Caco-2 (cell line): ENCODE data around the gene COPZ1. TPM values are rescaled to one million over a fixed set of nuclear protein-coding genes. Genes with fewer than 3 reads are reported as not detected.

Experiments
- BruUV-seq: library from RNA; stranded (reverse); fragments of 400-500 nt; replicated peaks from 2 replicates; lab custom pipeline; 2021; lab: Mats Ljungman, UMichigan
- CTCF ChIA-PET: fragments of 300-600 bp; sonication (Branson Sonifier 250); formaldehyde crosslinking; loops from one replicate; lab custom pipeline; 2022; ENCODE audit warnings: antibody characterized with exemption; lab: Charles Lee
- POLR2A ChIA-PET: fragments of 300-600 bp; sonication (Branson Sonifier 250); formaldehyde crosslinking; loops from one replicate; lab custom pipeline; 2022; ENCODE audit warnings: antibody characterized with exemption; lab: Charles Lee
- DNase-seq, 2 experiments: peaks; one replicate each; pipeline versions ENCODE4 v3.0.0 to v3.0.0-alpha.2; 2020 to 2022
- H3K27me3 ChIP-seq: replicated peaks from 2 replicates; pipeline ENCODE4 v1.6.0; 2011; ENCODE audit warnings: low read length; ENCODE audit not compliant: control insufficient read depth, insufficient read depth
- H3K36me3 ChIP-seq: 2 replicates; pipeline ENCODE4 v1.5.1; 2011; ENCODE audit warnings: low read length; ENCODE audit not compliant: control insufficient read depth, insufficient read depth
- H3K4me1 ChIP-seq: fragments of 250-450 bp; sonication (Bioruptor Pico); 2 replicates; pipeline ENCODE4 v1.5.1; 2020; ENCODE audit warnings: mild to moderate bottlenecking
- H3K4me3 ChIP-seq: 2 replicates; pipeline ENCODE4 v1.5.1; 2011; ENCODE audit warnings: low read depth, mild to moderate bottlenecking, control low read depth, low read length
- H3K9me3 ChIP-seq: fragments of 250-450 bp; sonication (Bioruptor Pico); 2 replicates; pipeline ENCODE4 v1.5.1; 2020; ENCODE audit warnings: mild to moderate bottlenecking, moderate library complexity
- H3K27ac Mint-ChIP-seq: one replicate; pipeline ENCODE4 v1.8.0; 2022; ENCODE audit warnings: mixed read lengths; ENCODE audit not compliant: unreplicated experiment
- H3K27me3 Mint-ChIP-seq: one replicate; pipeline ENCODE4 v1.8.0; 2022; ENCODE audit warnings: mixed read lengths; ENCODE audit not compliant: insufficient read depth, unreplicated experiment
- H3K36me3 Mint-ChIP-seq: one replicate; pipeline ENCODE4 v1.8.0; 2022; ENCODE audit warnings: mild to moderate bottlenecking, mixed read lengths; ENCODE audit not compliant: insufficient read depth, unreplicated experiment
- H3K4me1 Mint-ChIP-seq: one replicate; pipeline ENCODE4 v1.8.0; 2022; ENCODE audit warnings: low read depth, mixed read lengths; ENCODE audit not compliant: unreplicated experiment
- H3K4me3 Mint-ChIP-seq: one replicate; pipeline ENCODE4 v1.8.0; 2022; ENCODE audit warnings: mild to moderate bottlenecking, moderate library complexity, mixed read lengths; ENCODE audit not compliant: unreplicated experiment
- H3K9me3 Mint-ChIP-seq: one replicate; pipeline ENCODE4 v1.8.0; 2022; ENCODE audit warnings: mixed read lengths; ENCODE audit not compliant: unreplicated experiment
- intact Hi-C: fragments of 100-400 bp; cut with micrococcal nuclease; formaldehyde crosslinking; loops from one replicate; pipeline ENCODE4 v1.10.0; 2022; ENCODE audit not compliant: unreplicated experiment
- total RNA-seq: library from RNA; stranded (reverse); gene quantifications from 2 replicates; pipeline ENCODE4 v1.2.3, GENCODE V29; 2022
- TF ChIP-seq, protein P1 (sequence below), 2 experiments: fragments of 200-600 bp in 1 of 2; IDR thresholded peaks; 1 replicate in 1 of 2; 2 replicates in 1 of 2; pipeline versions ENCODE4 v1.5.1 to v1.8.0; 2011 to 2022; ENCODE audit warnings: antibody characterized with exemption in 1 of 2, control low read depth in 1 of 2, inconsistent platforms in 1 of 2, low read depth in 1 of 2, low read length in 1 of 2, mild to moderate bottlenecking in 1 of 2, moderate library complexity in 1 of 2; ENCODE audit not compliant: insufficient read depth in 1 of 2, severe bottlenecking in 1 of 2, unreplicated experiment in 1 of 2

Gene COPZ1
- total RNA-seq, 1 experiment from 2014 or later: 129 TPM

DNA sequence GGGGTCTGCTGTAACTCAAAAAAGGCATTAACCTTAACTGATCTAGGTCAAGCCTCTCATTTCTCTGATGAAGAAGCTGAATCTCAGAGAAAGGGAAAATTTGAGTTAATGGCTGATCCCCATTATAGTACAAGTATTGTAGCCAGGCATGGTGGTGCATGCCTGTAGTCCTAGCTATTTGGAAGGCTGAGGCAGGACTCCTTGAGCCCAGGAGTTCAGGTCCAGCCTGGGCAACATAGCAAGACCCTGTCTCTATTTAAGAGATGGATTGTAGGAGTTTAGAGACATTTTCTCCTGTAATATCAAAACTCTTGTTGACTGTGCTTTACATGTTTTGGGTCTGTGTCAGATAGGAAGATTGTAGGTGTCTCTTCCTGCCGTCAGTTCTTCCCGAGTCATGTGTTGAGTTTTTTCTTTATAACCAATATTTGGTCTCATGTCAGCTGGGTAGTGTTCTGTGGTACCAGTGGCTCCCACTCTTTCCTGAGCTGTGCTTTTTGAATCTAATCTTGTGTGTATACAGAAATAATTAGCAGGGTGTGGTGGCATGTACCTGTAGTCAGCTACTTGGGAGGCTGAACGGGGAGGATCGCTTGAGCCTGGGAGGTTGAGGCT is 8.6 kb downstream of the COPZ1 start:
- POLR2A ChIA-PET: no interaction called here
- H3K27me3 ChIP-seq: no peaks in the 10 kb centered on the region
- CTCF ChIA-PET: interaction anchor here (1.9 kb wide), 1 partner anchor 9 kb away, joined by 10 read pairs; the partner anchor contains the start of gene COPZ1
- Mint-ChIP-seq H3K4me3 (no peak overlapping the region), H3K27ac (no peak overlapping the region), H3K27me3 (no peaks in the 10 kb centered on the region), H3K4me1 (peaks cover 16% of the 10 kb centered on the region), H3K36me3 (peaks cover 19% of the 10 kb centered on the region), H3K9me3 (no peaks in the 10 kb centered on the region)
- intact Hi-C loops: no loop called here
- TF ChIP-seq, protein P1, sequence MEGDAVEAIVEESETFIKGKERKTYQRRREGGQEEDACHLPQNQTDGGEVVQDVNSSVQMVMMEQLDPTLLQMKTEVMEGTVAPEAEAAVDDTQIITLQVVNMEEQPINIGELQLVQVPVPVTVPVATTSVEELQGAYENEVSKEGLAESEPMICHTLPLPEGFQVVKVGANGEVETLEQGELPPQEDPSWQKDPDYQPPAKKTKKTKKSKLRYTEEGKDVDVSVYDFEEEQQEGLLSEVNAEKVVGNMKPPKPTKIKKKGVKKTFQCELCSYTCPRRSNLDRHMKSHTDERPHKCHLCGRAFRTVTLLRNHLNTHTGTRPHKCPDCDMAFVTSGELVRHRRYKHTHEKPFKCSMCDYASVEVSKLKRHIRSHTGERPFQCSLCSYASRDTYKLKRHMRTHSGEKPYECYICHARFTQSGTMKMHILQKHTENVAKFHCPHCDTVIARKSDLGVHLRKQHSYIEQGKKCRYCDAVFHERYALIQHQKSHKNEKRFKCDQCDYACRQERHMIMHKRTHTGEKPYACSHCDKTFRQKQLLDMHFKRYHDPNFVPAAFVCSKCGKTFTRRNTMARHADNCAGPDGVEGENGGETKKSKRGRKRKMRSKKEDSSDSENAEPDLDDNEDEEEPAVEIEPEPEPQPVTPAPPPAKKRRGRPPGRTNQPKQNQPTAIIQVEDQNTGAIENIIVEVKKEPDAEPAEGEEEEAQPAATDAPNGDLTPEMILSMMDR (IDR thresholded peaks at IDR 0.05; ENCODE audit: insufficient read depth in 1 of 2, low read depth in 1 of 2, low read length in 1 of 2, severe bottlenecking in 1 of 2, unreplicated experiment in 1 of 2): no peak
- no peak overlapping the region for H3K4me3 ChIP-seq
- H3K4me1 ChIP-seq: peaks cover 38% of the 10 kb centered on the region
- H3K36me3 ChIP-seq: no peaks in the 10 kb centered on the region
- DNase-seq: no peak
- no peaks in the 10 kb centered on the region for H3K9me3 ChIP-seq
- no TSS peak for BruUV-seq

DNA sequence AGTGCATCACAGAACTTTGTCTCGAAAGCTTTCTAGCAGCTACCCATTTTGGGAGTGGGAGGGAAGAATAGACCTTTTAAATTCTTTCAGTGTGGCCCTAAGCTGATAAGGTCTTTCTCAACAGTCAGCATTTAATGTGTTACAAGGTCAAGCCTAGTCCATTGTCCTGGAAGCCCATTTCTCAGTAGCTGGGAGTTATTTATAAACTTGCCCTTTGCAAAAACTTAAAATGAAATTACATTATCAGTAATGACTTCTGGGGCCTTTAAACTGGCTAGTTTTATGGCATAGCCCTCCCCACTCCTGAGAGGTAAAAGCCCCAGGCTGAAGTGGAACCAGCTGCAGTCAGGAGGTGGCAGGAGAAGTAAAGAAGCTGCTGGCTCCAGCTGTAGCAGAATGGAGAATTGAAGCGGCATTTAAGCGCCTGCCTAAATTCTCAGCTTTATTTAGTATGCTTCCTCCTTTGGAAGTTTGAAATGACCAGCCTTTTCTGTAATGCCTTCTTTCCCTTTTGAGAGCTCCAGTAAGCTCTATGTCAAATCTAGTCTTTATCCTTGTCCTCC is 12.4 kb downstream of the COPZ1 start:
- Histone ChIP-seq H3K36me3 (peaks cover 1% of the 10 kb centered on the region; the same call in 1 of the 2 replicates), H3K27me3 (no peaks in the 10 kb centered on the region), H3K4me3 (no peak overlapping the region), H3K4me1 (peaks cover 38% of the 10 kb centered on the region), H3K9me3 (peaks cover 9% of the 10 kb centered on the region; the same call in 1 of the 2 replicates)
- H3K27me3 Mint-ChIP-seq: no peaks in the 10 kb centered on the region
- H3K9me3 Mint-ChIP-seq: no peaks in the 10 kb centered on the region
- peaks cover 31% of the 10 kb centered on the region for H3K4me1 Mint-ChIP-seq
- intact Hi-C loops: loop anchor here (1.0 to 5.0 kb wide), 4 partner anchors 22 to 58 kb away; partner anchors contain the start of gene NFE2
- H3K27ac Mint-ChIP-seq: no peak overlapping the region
- TSS peak; percentile 18 for BruUV-seq
- no peak overlapping the region for H3K4me3 Mint-ChIP-seq
- POLR2A ChIA-PET: interaction anchor here (1.1 to 2.5 kb wide), 3 partner anchors 12 to 57 kb away, joined by 5 to 15 read pairs (median 6); partner anchors contain the start of genes CBX5, COPZ1 and HNRNPA1
- TF ChIP-seq, protein P1 (IDR thresholded peaks at IDR 0.05; ENCODE audit: insufficient read depth in 1 of 2, low read depth in 1 of 2, low read length in 1 of 2, severe bottlenecking in 1 of 2, unreplicated experiment in 1 of 2): peak in 1 of 2 experiments; percentile 6
- CTCF ChIA-PET: interaction anchor here (0.5 to 3.0 kb wide), 21 partner anchors 12 to 777 kb away, joined by 3 to 41 read pairs (median 4); partner anchors contain the start of genes CBX5, COPZ1, HNRNPA1 and HOXC10
- DNase-seq: peak in 1 of 2 experiments; percentile 55
- H3K36me3 Mint-ChIP-seq: peaks cover 42% of the 10 kb centered on the region
